HepG2 (cell line): Measurements from ENCODE around the gene ACTN1. TPM values are rescaled to one million over a fixed set of nuclear protein-coding genes. Genes with fewer than 3 reads are reported as not detected.
A peak's percentile ranks its signal among the peaks of the same experiment; 100 is the strongest.
"Not testable (repeated sequence)": the region's sequence is repeated elsewhere in the genome, so short reads cannot be mapped to it uniquely, and the experiment has no call there.

Experiments
- ATAC-seq: fragments of 200-7000 bp; cut with Tn5 transposase; 3 replicates; pipeline ENCODE4 v1.9.1; 2020; ENCODE audit warnings: mild to moderate bottlenecking, moderate library complexity
- BruUV-seq: library from RNA; stranded (reverse); fragments of 400-500 nt; replicated peaks from 2 replicates; lab custom pipeline; 2021; lab: Mats Ljungman, UMichigan
- CTCF ChIA-PET: fragments of 300-600 bp; formaldehyde crosslinking; extraction: SDS; loops from one replicate; lab custom pipeline; 2021; ENCODE audit warnings: low total read pairs, inconsistent platforms, low intra/inter-chr PET ratio; lab: Yijun Ruan, JAX
- POLR2A ChIA-PET: fragments of 350-600 bp; sonication (Branson Sonifier 250); formaldehyde crosslinking; loops from one replicate; lab custom pipeline; 2020; ENCODE audit warnings: antibody characterized with exemption, inconsistent platforms; lab: Yijun Ruan, JAX
- DNase-seq: peaks from one replicate; pipeline ENCODE4 v3.0.0-alpha.2; 2015; ENCODE audit warnings: low spot score
- FAIRE-seq: peaks from 3 replicates; lab custom pipeline; 2011; peaks lifted over from hg19 to GRCh38; lab: Jason Lieb, UNC
- H2AFZ ChIP-seq: one replicate; pipeline ENCODE4 v1.6.1; 2011; ENCODE audit warnings: low read length, inconsistent platforms
- H3K27ac ChIP-seq: fragments of 300-600 bp; 3 replicates; pipeline ENCODE4 v1.8.0; 2011; ENCODE audit warnings: mixed run types, mild to moderate bottlenecking, mixed read lengths, low read length, inconsistent platforms; ENCODE audit not compliant: insufficient read depth; ENCODE audit errors: extremely low read length
- H3K27me3 ChIP-seq, 2 experiments: fragments of 200-600 bp in 1 of 2; 2 replicates in 1 of 2; 3 replicates in 1 of 2; pipeline versions ENCODE4 v1.6.0 to v1.8.0; 2011; ENCODE audit warnings: low read length in 2 of 2, mild to moderate bottlenecking in 2 of 2, moderate library complexity in 2 of 2, inconsistent platforms in 1 of 2; ENCODE audit not compliant: insufficient read depth in 2 of 2, control insufficient read depth in 1 of 2
- H3K36me3 ChIP-seq, 2 experiments: fragments of 200-600 bp in 1 of 2; replicated peaks in 1 of 2; 2 replicates in 1 of 2; 3 replicates in 1 of 2; pipeline versions ENCODE4 v1.5.1 to v1.8.0; 2011; ENCODE audit warnings: low read length in 2 of 2, inconsistent platforms in 1 of 2; ENCODE audit not compliant: insufficient read depth in 2 of 2, control insufficient read depth in 1 of 2
- H3K4me1 ChIP-seq: 2 replicates; pipeline ENCODE4 v1.5.1; 2012; ENCODE audit warnings: low read length, inconsistent platforms; ENCODE audit not compliant: insufficient read depth
- H3K4me2 ChIP-seq: 2 replicates; pipeline ENCODE4 v1.6.0; 2011; ENCODE audit warnings: low read depth, low read length, inconsistent platforms
- H3K4me3 ChIP-seq, 3 experiments: fragments of 200-600 bp in 1 of 3; sonication (generic), shearing (Covaris generic) in 1 of 3; replicated peaks in 1 of 3; 2 replicates each; pipeline ENCODE4 v1.5.1; 2011 to 2016; ENCODE audit warnings: low read length in 3 of 3, inconsistent platforms in 2 of 3, low read depth in 2 of 3, mild to moderate bottlenecking in 2 of 3, control low read depth in 1 of 3, mixed read lengths in 1 of 3; ENCODE audit not compliant: insufficient read depth in 1 of 3
- H3K79me2 ChIP-seq: one replicate; pipeline ENCODE4 v1.6.1; 2011; ENCODE audit warnings: low read length, inconsistent platforms; ENCODE audit not compliant: insufficient read depth
- H3K9ac ChIP-seq: 2 replicates; pipeline ENCODE4 v1.6.0; 2011; ENCODE audit warnings: mild to moderate bottlenecking, low read depth, low read length, inconsistent platforms; ENCODE audit not compliant: insufficient read depth
- H3K9me3 ChIP-seq: 2 replicates; pipeline ENCODE4 v1.5.1; 2012; ENCODE audit warnings: mild to moderate bottlenecking, low read length
- H4K20me1 ChIP-seq: 2 replicates; pipeline ENCODE4 v1.6.0; 2011; ENCODE audit warnings: inconsistent platforms, mild to moderate bottlenecking, low read length, moderate library complexity; ENCODE audit not compliant: insufficient read depth
- NFYC ChIP-seq: IDR thresholded peaks from 2 replicates; pipeline ENCODE4 v1.6.1; 2016; ENCODE audit warnings: missing genetic modification reagents, missing compliant biosample characterization
- WGBS: methylation state at CpG from one replicate; pipeline ENCODE4 v1.1.6; 2017; ENCODE audit warnings: low lambda C conversion rate; 5-methylcytosine and 5-hydroxymethylcytosine counted together
- in situ Hi-C: cut with HindIII; loops from 2 replicates; pipeline ENCODE4 v1.10.0; 2017; ENCODE audit warnings: low pct_unique_long_range_greater_than_20kb; ENCODE audit not compliant: extremely low pct_ligation_motif_present
- intact Hi-C: fragments of 100-400 bp; cut with micrococcal nuclease; formaldehyde crosslinking; loops from one replicate; pipeline ENCODE4 v1.10.0; 2022; ENCODE audit not compliant: unreplicated experiment
- polyA plus RNA-seq, 8 experiments: library from polyadenylated mRNA; depleted of rRNA in 3 of 8; stranded (reverse) in 7 of 8; unstranded in 1 of 8; fragments of >200 nt; fragmentation: Illumina TruSeq in 4 of 8; extraction: Trizol in 4 of 8; gene quantifications; 2 replicates each; pipeline versions ENCODE4 v1.2.1 to v1.2.3, GENCODE V29; 2011 to 2016; ENCODE audit warnings: low read depth in 4 of 8, missing spikeins in 1 of 8, mixed read lengths in 1 of 8; ENCODE audit not compliant: insufficient read depth in 1 of 8
- total RNA-seq, 5 experiments: library from RNA; depleted of rRNA; stranded (reverse); fragments of >200 nt; fragmentation: Illumina TruSeq; extraction: Trizol; gene quantifications; 2 replicates each; pipeline ENCODE4 v1.2.3, GENCODE V29; 2016; ENCODE audit warnings: low read depth in 1 of 5
- TF ChIP-seq, protein P1 (sequence below): sonication (generic); formaldehyde crosslinking; IDR thresholded peaks from 2 replicates; pipeline ENCODE4 v1.4.0; 2020; ENCODE audit warnings: missing genetic modification reagents, borderline replicate concordance
- TF ChIP-seq, protein P2 (sequence below): sonication (generic); formaldehyde crosslinking; IDR thresholded peaks from 2 replicates; pipeline ENCODE4 v1.8.0; 2022; ENCODE audit warnings: mild to moderate bottlenecking, missing genetic modification reagents; ENCODE audit not compliant: insufficient replicate concordance

The ACTN1 gene
- total and polyA plus RNA-seq, 2 of the 13 experiments (the other 11 are each of a cell fraction or from before 2014, with no cell fraction given): 58.6 to 162 TPM

DNA sequence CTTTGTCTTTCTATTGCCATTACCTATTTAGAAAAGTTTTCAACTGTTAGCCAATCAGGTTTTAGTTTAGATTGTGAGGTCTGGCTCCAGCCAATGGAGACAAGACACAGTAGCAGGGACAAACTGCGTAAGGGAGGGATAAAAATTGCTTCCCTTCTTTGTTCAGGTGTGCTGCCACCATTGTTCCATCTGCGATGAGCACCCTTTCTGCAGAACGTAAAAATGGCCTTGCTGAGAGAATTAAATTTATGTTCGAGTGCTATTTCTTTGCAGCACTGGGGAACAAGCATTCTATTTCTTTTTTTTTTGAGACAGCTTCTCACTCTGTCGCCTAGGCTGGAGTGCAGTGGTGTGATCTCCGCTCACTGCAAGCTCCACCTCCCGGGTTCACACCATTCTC lies 126.6 kb downstream of the ACTN1 start:
- H3K79me2 ChIP-seq, POLR2A ChIA-PET, H3K9ac ChIP-seq, H3K4me3 ChIP-seq, in situ Hi-C loops, H3K27me3 ChIP-seq, H3K4me2 ChIP-seq, H3K9me3 ChIP-seq, CTCF ChIA-PET, FAIRE-seq, H3K27ac ChIP-seq, H3K36me3 ChIP-seq, DNase-seq, BruUV-seq, intact Hi-C loops, ATAC-seq, H2AFZ ChIP-seq, H4K20me1 ChIP-seq: not testable (repeated sequence)
- WGBS: 59% methylated on average over 7 of the region's 7 CpGs
- TF ChIP-seq, protein P1, sequence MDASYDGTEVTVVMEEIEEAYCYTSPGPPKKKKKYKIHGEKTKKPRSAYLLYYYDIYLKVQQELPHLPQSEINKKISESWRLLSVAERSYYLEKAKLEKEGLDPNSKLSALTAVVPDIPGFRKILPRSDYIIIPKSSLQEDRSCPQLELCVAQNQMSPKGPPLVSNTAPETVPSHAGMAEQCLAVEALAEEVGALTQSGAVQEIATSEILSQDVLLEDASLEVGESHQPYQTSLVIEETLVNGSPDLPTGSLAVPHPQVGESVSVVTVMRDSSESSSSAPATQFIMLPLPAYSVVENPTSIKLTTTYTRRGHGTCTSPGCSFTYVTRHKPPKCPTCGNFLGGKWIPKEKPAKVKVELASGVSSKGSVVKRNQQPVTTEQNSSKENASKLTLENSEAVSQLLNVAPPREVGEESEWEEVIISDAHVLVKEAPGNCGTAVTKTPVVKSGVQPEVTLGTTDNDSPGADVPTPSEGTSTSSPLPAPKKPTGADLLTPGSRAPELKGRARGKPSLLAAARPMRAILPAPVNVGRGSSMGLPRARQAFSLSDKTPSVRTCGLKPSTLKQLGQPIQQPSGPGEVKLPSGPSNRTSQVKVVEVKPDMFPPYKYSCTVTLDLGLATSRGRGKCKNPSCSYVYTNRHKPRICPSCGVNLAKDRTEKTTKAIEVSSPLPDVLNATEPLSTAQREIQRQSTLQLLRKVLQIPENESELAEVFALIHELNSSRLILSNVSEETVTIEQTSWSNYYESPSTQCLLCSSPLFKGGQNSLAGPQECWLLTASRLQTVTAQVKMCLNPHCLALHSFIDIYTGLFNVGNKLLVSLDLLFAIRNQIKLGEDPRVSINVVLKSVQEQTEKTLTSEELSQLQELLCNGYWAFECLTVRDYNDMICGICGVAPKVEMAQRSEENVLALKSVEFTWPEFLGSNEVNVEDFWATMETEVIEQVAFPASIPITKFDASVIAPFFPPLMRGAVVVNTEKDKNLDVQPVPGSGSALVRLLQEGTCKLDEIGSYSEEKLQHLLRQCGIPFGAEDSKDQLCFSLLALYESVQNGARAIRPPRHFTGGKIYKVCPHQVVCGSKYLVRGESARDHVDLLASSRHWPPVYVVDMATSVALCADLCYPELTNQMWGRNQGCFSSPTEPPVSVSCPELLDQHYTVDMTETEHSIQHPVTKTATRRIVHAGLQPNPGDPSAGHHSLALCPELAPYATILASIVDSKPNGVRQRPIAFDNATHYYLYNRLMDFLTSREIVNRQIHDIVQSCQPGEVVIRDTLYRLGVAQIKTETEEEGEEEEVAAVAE (CRISPR knock-in tag): peak; percentile 78; the same call in 1 of the 2 replicates
- TF ChIP-seq, protein P2, sequence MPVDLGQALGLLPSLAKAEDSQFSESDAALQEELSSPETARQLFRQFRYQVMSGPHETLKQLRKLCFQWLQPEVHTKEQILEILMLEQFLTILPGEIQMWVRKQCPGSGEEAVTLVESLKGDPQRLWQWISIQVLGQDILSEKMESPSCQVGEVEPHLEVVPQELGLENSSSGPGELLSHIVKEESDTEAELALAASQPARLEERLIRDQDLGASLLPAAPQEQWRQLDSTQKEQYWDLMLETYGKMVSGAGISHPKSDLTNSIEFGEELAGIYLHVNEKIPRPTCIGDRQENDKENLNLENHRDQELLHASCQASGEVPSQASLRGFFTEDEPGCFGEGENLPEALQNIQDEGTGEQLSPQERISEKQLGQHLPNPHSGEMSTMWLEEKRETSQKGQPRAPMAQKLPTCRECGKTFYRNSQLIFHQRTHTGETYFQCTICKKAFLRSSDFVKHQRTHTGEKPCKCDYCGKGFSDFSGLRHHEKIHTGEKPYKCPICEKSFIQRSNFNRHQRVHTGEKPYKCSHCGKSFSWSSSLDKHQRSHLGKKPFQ (CRISPR knock-in tag): peak; percentile 88
- TF ChIP-seq NFYC: peak; percentile 42; the same call in 1 of the 2 replicates
- peaks cover 25% of the 10 kb centered on the region for H3K4me1 ChIP-seq
